Fibroblast of villous mesenchyme (primary cell): ENCODE measurements around the gene ADGRL3. TPM values are rescaled to one million over a fixed set of nuclear protein-coding genes. Genes with fewer than 3 reads are reported as not detected.

ENCODE experiments used
- DNase-seq: peaks from one replicate; pipeline ENCODE4 v3.0.0-alpha.2; 2010; ENCODE audit warnings: low read depth
- H3K4me3 ChIP-seq: 2 replicates; pipeline ENCODE4 v1.5.1; 2011; ENCODE audit warnings: low read depth, mild to moderate bottlenecking, low read length
- CTCF ChIP-seq: IDR thresholded peaks from 2 replicates; pipeline ENCODE4 v1.5.1; 2012; ENCODE audit warnings: low read depth, mild to moderate bottlenecking, low read length; ENCODE audit not compliant: insufficient read depth
- total RNA-seq: library from RNA; depleted of rRNA; stranded (reverse); fragments of >200 nt; gene quantifications from 2 replicates; pipeline ENCODE4 v1.2.3, GENCODE V29; 2012

ADGRL3 gene
- total RNA-seq, 1 donor, result 2.2 TPM

- DNase-seq, result peak; percentile 2
- H3K4me3 ChIP-seq, result no peak overlapping the region
- no peak for TF ChIP-seq CTCF
Measured at GRCh38 chr4:61520166-61520565, 320.0 kb downstream of the ADGRL3 start.

- no peak for TF ChIP-seq CTCF
- no peak for DNase-seq
- no peak overlapping the region for H3K4me3 ChIP-seq
Measured at GRCh38 chr4:61520681-61521160, 320.6 kb downstream of the ADGRL3 start.

GRCh38 chr4:61521451-61521850, 321.3 kb downstream of the ADGRL3 start:
- TF ChIP-seq CTCF, result no peak
- no peak overlapping the region for H3K4me3 ChIP-seq
- DNase-seq, result no peak

- TF ChIP-seq CTCF, result no peak
- DNase-seq, result no peak
- no peak overlapping the region for H3K4me3 ChIP-seq
Measured at GRCh38 chr4:61522312-61522711, 322.2 kb downstream of the ADGRL3 start.

- no peak overlapping the region for H3K4me3 ChIP-seq
- no peak for TF ChIP-seq CTCF
- no peak for DNase-seq
Measured at GRCh38 chr4:61527888-61528287, 327.8 kb downstream of the ADGRL3 start.

GRCh38 chr4:61528595-61528994, 328.5 kb downstream of the ADGRL3 start:
- H3K4me3 ChIP-seq, result no peak overlapping the region
- DNase-seq, result no peak
- no peak for TF ChIP-seq CTCF

GRCh38 chr4:61531188-61531587, 331.1 kb downstream of the ADGRL3 start:
- DNase-seq, result no peak
- TF ChIP-seq CTCF, result no peak
- no peak overlapping the region for H3K4me3 ChIP-seq
